NCI-H2227 (cell line): Measurements from ENCODE around the gene UCK2.

Experiments
- DNase-seq: peaks from one replicate; lab custom pipeline; 2025; ENCODE audit not compliant: unreplicated experiment; lab: John Stamatoyannopoulos, UW

Gene UCK2

DNA sequence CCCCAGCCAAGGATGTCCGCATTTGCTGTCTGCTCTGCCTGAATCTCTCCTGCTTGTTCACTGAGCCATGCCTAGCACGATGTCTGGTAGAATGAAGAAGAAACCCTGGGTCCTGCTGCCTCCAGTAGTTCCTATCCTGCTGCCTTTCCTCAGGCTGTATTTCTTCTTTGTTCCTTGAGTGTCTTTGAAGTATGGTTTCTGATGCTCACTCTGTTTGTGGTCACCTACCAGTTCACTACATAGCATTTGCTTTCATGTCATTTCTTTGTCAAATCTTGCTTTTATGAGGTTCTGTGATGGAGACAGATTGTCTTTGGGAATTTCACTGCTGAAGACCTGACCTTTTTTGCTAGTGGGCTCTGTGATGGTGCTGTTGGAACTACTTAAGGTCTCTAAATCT, 5.9 kb downstream of the UCK2 start:
- no peak for DNase-seq

DNA sequence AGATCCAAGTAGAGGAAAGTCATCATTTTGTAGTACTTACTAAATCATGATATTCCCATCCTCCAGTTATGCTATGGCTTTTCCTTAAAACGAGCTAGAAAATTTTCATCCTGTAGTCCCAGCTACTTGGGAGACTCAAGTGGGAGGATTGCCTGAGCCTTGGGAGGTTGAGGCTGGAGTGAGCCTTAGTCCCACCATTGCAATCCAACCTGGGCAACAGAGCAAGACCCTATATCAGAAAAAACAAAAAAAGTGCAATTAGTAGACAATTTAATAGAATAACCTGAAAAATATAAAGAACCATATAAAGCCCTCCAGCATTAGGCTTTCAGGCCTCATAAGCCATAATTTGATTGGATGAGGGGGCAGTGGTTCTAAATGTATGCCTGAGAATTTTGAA, 6.8 kb downstream of the UCK2 start:
- DNase-seq, result no peak

GRCh38 chr1:165834881-165835280, 7.5 kb downstream of the UCK2 start:
- DNase-seq, result no peak

- DNase-seq, result no peak
Measured at GRCh38 chr1:165836664-165837482, 9.5 kb downstream of the UCK2 start.

- no peak for DNase-seq
Measured at GRCh38 chr1:165837838-165838364, 10.5 kb downstream of the UCK2 start.

- no peak for DNase-seq
Measured at GRCh38 chr1:165840423-165840822, 13.0 kb downstream of the UCK2 start.

GRCh38 chr1:165841582-165842017, 14.2 kb downstream of the UCK2 start:
- DNase-seq, result no peak

- no peak for DNase-seq
Measured at GRCh38 chr1:165842023-165842670, 14.7 kb downstream of the UCK2 start.

GRCh38 chr1:165842671-165843129, 15.3 kb downstream of the UCK2 start:
- DNase-seq, result no peak

DNA sequence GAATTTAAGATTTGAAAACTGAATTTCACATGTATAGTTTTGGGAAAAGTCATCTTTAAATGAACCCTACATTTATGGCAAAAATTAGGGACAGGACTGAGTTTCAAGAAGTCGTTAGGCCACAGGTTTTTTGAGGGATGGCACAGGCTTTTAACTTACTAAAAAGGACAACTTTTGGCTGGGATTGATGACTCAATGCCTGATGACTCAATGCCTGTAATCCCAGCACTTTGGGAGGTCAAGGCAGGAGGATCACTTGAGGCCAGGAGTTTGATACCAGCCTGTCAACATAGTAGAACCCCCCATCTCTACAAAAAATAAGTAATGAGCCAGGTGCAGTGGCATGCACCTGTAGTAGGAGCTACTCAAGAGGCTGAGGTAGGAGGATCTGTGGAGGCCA, 15.9 kb downstream of the UCK2 start:
- DNase-seq, result no peak

DNA sequence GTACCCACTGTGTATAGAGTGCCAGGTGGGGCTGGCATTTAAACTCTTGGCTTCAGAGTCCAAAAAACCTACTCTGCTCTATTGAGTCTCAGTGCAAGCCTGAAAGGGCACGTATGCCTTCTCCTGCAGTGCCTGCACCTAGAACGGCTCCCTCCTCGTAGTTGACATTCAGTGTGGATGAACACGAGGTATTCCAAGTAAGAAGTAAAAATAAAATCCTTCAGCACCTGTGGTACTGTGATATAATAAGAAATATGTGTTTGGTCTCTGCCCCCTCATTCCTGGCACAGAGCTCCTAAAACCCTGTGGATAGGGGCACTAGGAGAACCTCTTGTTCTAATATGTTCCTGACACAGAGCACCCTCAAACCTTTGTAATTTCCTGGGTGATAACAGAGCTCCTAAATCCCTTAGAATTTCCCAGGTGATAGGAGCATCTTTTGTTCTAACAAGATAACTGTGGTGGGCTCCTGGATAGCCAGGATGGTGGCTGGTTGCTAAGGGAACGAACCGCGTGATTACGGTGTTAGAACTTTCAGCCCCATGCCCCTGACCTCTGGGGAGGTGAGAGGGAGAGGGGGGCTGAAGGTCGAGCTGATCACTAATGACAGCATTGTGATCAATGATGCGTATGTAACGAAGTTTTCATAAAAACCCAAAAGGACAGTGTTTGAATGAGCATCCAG, 16.8 kb downstream of the UCK2 start:
- DNase-seq, result no peak

DNA sequence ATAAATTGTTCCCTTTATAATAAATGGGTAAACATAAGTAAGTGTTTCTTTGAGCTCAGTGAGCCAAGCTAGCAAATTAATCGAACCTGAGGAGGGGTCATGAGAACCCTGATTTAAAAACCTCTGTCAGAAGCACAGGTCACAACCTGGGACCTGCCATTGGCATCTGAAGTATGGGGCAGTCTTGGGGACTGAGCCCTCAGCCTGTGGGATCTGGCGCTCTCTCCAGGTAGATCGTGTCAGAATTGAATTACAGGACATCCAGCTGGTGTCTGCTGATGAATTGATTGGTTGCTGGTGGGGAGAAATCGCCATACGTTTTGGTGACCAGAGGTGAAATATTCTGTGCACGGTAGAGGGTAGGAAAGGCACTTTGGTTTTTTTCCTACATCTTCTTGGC, 17.5 kb downstream of the UCK2 start:
- DNase-seq, result no peak

DNA sequence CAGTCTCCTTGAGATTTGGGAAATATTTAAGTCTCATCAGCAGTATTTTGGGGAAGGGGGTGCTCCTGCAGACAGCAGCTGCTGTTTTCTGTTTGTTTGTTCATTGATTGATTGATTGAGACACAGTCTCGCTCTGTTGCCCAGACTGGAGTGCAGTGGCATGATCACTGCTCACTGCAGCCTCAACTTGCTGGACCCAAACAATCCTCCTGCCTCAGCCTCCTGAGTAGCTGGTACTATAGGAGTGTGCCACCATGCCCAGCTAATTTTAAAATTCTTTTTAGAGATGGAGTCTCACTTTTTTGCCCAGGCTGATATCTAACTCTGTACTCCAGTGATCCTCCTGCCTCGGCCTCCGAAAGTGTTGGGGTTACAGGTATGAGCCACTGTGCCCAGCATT, 18.2 kb downstream of the UCK2 start:
- DNase-seq, result no peak

DNA sequence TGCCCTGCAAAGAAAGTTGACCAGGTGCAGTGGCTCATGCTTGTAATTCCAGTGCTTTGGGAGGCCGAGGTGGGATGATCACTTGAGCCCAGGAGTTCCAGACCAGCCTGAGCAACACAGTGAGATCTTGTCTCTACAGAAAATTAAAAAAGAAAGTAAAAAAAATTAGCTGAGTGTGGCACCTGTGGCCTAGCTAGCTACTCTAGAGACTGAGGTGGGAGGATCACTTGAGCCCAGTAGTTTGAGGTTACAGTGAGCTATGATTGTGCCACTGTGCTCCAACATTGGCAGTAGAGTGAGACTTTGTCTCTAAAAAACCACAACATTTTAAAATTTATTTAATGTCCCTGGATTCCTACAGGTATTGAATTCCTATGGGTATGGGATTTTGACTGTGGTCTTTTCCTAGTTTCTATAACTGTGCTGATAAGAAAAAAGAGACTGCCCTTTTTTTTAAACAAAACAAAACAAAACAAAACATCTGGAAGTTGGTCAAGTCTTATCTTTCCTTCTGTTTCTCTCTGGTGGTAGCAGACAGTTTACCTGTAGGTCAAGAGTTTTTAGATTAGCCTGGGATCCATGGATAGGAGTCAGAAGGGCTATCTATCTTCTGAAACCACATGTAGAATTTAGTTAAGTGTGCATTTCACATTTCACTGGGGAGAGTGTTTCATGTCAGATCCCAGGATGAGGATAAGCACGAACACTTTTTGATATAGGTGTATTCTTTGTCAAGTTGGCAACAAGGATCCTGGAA, 18.8 kb downstream of the UCK2 start:
- no peak for DNase-seq

- DNase-seq, result no peak
Measured at GRCh38 chr1:165847486-165847885, 20.1 kb downstream of the UCK2 start.

DNA sequence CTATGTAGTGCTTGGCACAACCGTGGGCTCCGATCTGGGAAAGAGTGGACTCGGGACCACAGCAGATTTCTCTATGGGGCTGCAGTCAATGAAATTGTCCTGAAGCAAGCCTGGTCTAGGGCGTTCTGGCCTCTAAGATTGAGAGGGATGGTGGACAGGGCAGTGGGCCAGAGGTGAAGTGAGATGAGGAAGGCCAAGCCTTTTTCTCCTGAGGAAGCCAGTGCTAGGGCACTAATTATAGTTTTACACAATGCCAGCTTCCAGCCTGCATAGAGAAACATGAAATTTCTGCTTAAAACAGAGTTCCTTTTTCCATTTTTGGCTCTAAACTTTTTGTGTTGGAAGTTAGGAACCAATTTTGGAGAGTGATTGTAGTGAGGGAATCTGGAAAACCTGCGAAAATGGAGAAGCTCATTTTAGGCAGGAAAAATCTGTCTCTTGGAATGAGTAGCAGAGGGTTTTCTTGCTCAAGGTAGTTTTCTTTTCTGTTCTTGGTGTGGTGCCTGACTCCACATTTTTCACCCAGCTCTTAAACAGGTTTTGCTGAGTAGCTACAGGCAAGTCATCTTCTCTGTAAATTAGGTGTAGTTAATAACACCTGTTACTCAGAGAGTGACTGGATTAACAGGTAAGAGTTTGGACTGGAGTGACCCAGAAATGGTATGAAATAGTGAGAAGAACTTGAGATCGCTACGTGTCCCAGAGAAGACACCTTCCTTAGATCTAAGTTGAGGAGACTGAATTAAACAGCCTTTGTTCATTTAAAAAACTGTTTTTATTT, 22.1 kb downstream of the UCK2 start:
- no peak for DNase-seq

DNA sequence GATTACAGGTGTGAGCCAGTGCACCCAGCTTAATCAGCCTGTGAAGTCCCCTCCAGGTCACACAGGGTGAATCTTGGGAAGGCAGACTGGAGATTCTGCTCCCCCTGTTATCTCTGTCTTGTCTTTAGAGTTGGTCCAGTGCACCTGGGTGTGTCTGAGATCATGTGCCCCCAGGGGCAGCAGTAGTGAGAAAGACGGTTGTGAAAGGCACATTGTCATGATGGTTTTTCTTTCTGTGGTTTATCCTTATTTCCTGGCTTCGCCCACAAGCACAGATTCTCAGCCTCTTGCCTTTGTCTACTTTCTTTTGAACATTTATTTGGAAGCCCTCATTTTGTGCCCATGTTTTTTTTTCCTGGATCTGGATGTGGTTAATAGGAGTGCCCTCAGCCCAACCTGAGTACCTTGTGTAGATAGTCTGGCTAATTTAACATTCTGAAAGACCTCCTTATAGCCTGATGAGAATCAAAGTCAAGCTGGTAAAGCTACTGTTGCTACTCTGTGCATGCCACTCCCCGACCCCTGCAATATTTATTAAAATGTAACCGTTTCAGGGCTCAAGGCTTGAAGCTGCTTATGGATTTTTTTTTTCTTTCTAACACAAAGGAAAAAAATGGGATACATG, 23.7 kb downstream of the UCK2 start:
- no peak for DNase-seq

GRCh38 chr1:165852871-165853270, 25.5 kb downstream of the UCK2 start:
- no peak for DNase-seq

- no peak for DNase-seq
Measured at GRCh38 chr1:165853528-165854075, 26.2 kb downstream of the UCK2 start.
